SU-DHL-6 (cell line): ENCODE measurements around the gene HCST.

Experiments
- H2AFZ ChIP-seq: fragments of 200-600 bp; sonication (generic); 2 replicates; pipeline ENCODE4 v1.6.1; 2014; ENCODE audit warnings: low read depth, mild to moderate bottlenecking, moderate library complexity, mixed read lengths, antibody characterized with exemption, low read length; ENCODE audit not compliant: severe bottlenecking
- H3F3A ChIP-seq: fragments of 200-600 bp; shearing (Covaris generic); 2 replicates; pipeline ENCODE4 v1.6.0; 2016; ENCODE audit warnings: antibody characterized with exemption, mild to moderate bottlenecking; ENCODE audit not compliant: insufficient read depth
- H3K27ac ChIP-seq: fragments of 200-600 bp; sonication (generic); 2 replicates; pipeline ENCODE4 v1.5.1; 2016; ENCODE audit warnings: low read depth, mild to moderate bottlenecking, low read length, moderate library complexity, mixed read lengths
- H3K27me3 ChIP-seq: fragments of 200-600 bp; sonication (generic), shearing (Covaris generic); 2 replicates; pipeline ENCODE4 v1.6.0; 2014; ENCODE audit warnings: mild to moderate bottlenecking, low read length
- H3K36me3 ChIP-seq: fragments of 200-600 bp; sonication (generic); 2 replicates; pipeline ENCODE4 v1.6.1; 2014; ENCODE audit warnings: mild to moderate bottlenecking, low read length, mixed read lengths
- H3K4me2 ChIP-seq: fragments of 300-600, 200-600 bp; shearing (Covaris generic), sonication (generic); 2 replicates; pipeline ENCODE4 v1.6.0; 2014; ENCODE audit warnings: low read length, low read depth, mild to moderate bottlenecking; ENCODE audit not compliant: poor library complexity, severe bottlenecking
- H3K4me3 ChIP-seq: fragments of 200-600 bp; sonication (generic); 2 replicates; pipeline ENCODE4 v1.5.1; 2014; ENCODE audit warnings: antibody characterized with exemption, low read length, mild to moderate bottlenecking, mixed read lengths; ENCODE audit not compliant: insufficient read depth, poor library complexity, severe bottlenecking
- H3K79me2 ChIP-seq: fragments of 200-600 bp; sonication (generic); 2 replicates; pipeline ENCODE4 v1.6.1; 2014; ENCODE audit warnings: mild to moderate bottlenecking, low read length, moderate library complexity; ENCODE audit not compliant: insufficient read depth
- H3K9ac ChIP-seq: fragments of 200-600 bp; sonication (generic); 2 replicates; pipeline ENCODE4 v1.7.0; 2014; ENCODE audit warnings: mild to moderate bottlenecking, low read length
- H3K9me2 ChIP-seq: fragments of 200-600 bp; sonication (generic); replicated peaks from 2 replicates; pipeline ENCODE4 v1.6.1; 2014; ENCODE audit warnings: low read length; ENCODE audit not compliant: insufficient read depth
- H3K9me3 ChIP-seq: fragments of 200-600 bp; sonication (generic); 2 replicates; pipeline ENCODE4 v1.6.1; 2014; ENCODE audit warnings: low read length, mixed read lengths; ENCODE audit not compliant: insufficient read depth
- H4K20me1 ChIP-seq: fragments of 200-600 bp; sonication (generic); 2 replicates; pipeline ENCODE4 v1.6.1; 2014; ENCODE audit warnings: low read depth, mild to moderate bottlenecking, antibody characterized with exemption, low read length, moderate library complexity, mixed read lengths
- CTCF ChIP-seq: fragments of 200-600 bp; sonication (generic); IDR thresholded peaks from one replicate; pipeline ENCODE4 v1.5.1; 2017; ENCODE audit warnings: antibody characterized with exemption, mild to moderate bottlenecking, low read length, moderate library complexity; ENCODE audit not compliant: insufficient read depth, poor library complexity, severe bottlenecking
- EZH2phosphoT487 ChIP-seq: fragments of 200-600 bp; sonication (generic), shearing (Covaris generic); conservative IDR thresholded peaks from 2 replicates; pipeline ENCODE4 v1.6.1; 2018; ENCODE audit warnings: mild to moderate bottlenecking, antibody characterized with exemption, low read length, moderate library complexity, mixed read lengths

HCST gene

GRCh38 chr19:35872180-35872579 is 30.1 kb upstream of the HCST start:
- no peak overlapping the region for H2AFZ ChIP-seq
- no peak for TF ChIP-seq CTCF
- TF ChIP-seq EZH2phosphoT487 = no peak
- H3K27ac ChIP-seq = no peak overlapping the region
- H3K4me3 ChIP-seq = no peak overlapping the region
- no peaks in the 10 kb centered on the region for H3K27me3 ChIP-seq
- no peaks in the 10 kb centered on the region for H3K9me2 ChIP-seq
- H3K9me3 ChIP-seq = no peaks in the 10 kb centered on the region
- H3K36me3 ChIP-seq = no peaks in the 10 kb centered on the region
- H3K4me2 ChIP-seq = no peak overlapping the region
- H3F3A ChIP-seq = no peaks in the 10 kb centered on the region
- no peaks in the 10 kb centered on the region for H4K20me1 ChIP-seq
- H3K9ac ChIP-seq = no peak overlapping the region
- H3K79me2 ChIP-seq = no peaks in the 10 kb centered on the region

GRCh38 chr19:35874392-35874930 is 27.9 kb upstream of the HCST start:
- H3K4me2 ChIP-seq = no peak overlapping the region
- H3K9me2 ChIP-seq = no peaks in the 10 kb centered on the region
- no peak overlapping the region for H2AFZ ChIP-seq
- no peaks in the 10 kb centered on the region for H3K79me2 ChIP-seq
- no peaks in the 10 kb centered on the region for H3F3A ChIP-seq
- no peak overlapping the region for H3K9ac ChIP-seq
- no peaks in the 10 kb centered on the region for H3K27me3 ChIP-seq
- H3K4me3 ChIP-seq = no peak overlapping the region
- H3K36me3 ChIP-seq = no peaks in the 10 kb centered on the region
- TF ChIP-seq CTCF = no peak
- no peak for TF ChIP-seq EZH2phosphoT487
- no peaks in the 10 kb centered on the region for H4K20me1 ChIP-seq
- no peak overlapping the region for H3K27ac ChIP-seq
- H3K9me3 ChIP-seq = no peaks in the 10 kb centered on the region

GRCh38 chr19:35879068-35879467 is 23.3 kb upstream of the HCST start:
- Histone ChIP-seq H3K4me2 (no peak overlapping the region), H3K9me2 (no peaks in the 10 kb centered on the region), H3K36me3 (no peaks in the 10 kb centered on the region), H2AFZ (no peak overlapping the region), H3K9me3 (no peaks in the 10 kb centered on the region), H3F3A (peaks cover 14% of the 10 kb centered on the region; the same call in 1 of the 2 replicates), H3K27ac (no peak overlapping the region), H3K4me3 (no peak overlapping the region), H3K27me3 (no peaks in the 10 kb centered on the region), H3K79me2 (no peaks in the 10 kb centered on the region), H4K20me1 (no peaks in the 10 kb centered on the region), H3K9ac (no peak overlapping the region)
- TF ChIP-seq EZH2phosphoT487 (no peak), CTCF (no peak)
